GM04504 (cell line): ENCODE measurements around the gene KLHL10.

ENCODE experiments used
- DNase-seq: peaks from one replicate; pipeline ENCODE4 v3.0.0-alpha.2; 2012; ENCODE audit warnings: low read depth

Gene KLHL10

DNA sequence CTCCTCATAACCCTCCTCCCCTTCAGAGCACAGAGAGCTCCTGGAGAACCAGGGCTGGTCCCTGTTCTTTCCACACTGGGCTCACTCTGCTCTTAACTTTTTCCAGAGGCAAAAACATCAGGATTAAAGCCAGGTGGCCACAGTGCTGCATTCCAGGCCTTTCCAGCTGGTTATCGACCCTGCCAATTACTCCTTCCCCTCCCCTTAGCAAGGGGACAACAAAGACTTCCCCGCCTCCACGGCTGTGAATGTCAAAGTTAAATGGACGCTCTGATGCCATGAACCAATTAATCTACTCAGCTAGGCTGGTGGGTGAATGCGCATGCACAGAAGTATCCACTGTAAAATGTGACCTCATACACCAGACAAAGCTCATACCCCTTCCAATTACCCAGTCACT lies 58.0 kb downstream of the KLHL10 start:
- no peak for DNase-seq

DNA sequence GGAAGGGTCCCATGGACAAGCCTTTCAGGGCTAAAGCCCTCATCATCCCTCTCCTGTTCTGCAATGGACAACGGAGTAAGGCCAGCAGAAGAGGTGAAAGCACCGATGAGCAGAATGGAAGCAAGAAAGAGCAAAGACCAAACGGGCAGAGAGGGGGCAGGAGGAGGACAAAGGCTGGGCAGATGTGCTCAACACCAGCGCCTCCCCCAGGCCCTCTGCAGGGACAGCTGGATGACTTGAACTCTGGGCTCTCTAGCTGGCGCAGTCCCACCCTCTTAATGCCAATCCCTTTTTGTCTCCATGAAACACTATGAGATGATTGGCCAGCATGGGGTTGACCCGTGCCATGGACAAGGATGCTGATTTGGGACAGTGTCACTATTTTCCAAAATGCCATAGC lies 59.1 kb downstream of the KLHL10 start:
- DNase-seq = no peak
